GM10847 (cell line): ENCODE data around the gene UNC50.

Source experiments
- POLR2A ChIP-seq: IDR thresholded peaks from 2 replicates; pipeline ENCODE4 v1.6.1; 2011; ENCODE audit not compliant: insufficient read length; ENCODE audit errors: extremely low read depth

The UNC50 gene

GRCh38 chr2:98589489-98589888 lies 18.9 kb upstream of the UNC50 start:
- no peak for TF ChIP-seq POLR2A

- no peak for TF ChIP-seq POLR2A
Measured at GRCh38 chr2:98592565-98592964, 15.8 kb upstream of the UNC50 start.

DNA sequence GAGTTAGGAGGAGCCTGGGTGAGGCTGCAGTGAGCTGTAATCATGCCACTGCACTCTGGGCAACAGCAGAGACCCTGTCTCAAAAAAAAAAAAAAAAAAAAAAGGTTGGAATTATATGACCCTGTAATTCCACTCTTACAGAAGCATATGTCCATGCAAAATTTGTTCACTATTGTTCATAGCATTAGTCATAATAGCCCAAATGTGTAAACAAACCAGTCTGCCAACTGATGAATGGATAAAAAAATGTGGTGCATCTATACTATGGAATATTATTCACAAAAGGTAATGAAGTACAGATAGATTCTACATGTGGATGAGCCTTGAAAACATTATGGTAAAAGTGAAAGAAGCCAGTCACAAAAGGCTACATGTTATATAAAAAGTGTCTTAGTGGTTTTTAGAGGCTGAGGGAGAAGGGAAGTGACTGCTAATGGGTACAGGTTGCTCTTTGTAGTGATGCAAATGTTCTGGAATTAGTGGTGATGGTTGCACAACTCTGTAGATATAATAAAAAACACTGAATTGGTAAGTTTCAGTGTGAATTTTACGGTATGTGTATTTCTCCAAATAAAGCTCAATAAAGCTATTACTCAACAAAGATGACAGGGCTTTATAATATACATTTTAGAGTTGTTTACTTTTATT lies 9.5 kb upstream of the UNC50 start:
- TF ChIP-seq POLR2A: no peak

DNA sequence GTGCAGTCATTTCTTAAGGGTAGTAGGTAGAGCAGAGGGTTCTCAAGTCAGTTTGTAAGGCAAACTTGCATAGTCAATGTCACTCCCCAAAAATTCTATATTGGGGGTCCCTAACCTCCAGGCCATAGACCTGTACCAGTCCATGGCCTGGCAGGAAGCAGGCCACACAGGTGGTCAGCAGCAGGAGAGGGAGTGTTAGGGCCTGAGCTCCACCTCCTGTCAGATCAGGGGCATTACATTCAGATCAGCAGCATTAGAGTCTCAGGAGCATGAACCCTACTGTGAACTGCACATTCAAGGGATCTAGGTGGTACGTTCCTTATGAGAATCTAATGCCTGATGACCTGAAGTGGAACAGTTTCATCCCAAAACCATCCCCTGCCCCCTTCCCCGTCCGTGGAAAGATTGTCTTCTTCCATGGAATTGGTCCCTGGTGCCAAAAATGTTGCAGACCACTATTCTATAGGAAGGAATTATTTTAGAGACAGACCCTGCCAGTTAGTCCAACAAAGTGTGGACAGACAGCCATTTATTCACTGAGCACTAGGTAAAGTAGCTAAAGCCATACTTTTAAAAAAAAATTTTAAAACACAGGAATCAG lies 6.8 kb upstream of the UNC50 start:
- TF ChIP-seq POLR2A: no peak

DNA sequence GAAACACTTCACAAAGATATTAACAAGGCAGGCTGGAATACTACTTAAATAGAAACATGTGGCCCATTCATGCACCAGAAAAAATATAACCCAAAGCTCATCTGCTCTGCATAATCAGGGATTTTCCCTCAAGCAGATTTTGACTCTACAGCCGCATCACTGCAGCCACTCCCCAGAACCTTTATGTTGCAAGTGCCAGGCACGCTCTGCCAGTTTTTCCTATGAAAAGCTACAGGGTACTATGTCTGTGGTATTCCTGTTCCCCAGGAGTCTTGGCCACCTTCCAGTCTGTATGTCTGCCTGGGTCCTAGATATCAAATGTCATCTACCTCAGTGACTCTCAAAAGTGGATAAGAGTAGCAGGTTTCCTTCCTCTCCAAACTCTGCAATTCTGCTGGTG lies 3.8 kb upstream of the UNC50 start:
- TF ChIP-seq POLR2A: no peak

GRCh38 chr2:98605076-98605475 lies 3.3 kb upstream of the UNC50 start:
- TF ChIP-seq POLR2A: no peak

GRCh38 chr2:98606431-98606830 lies 2.0 kb upstream of the UNC50 start:
- TF ChIP-seq POLR2A: no peak

DNA sequence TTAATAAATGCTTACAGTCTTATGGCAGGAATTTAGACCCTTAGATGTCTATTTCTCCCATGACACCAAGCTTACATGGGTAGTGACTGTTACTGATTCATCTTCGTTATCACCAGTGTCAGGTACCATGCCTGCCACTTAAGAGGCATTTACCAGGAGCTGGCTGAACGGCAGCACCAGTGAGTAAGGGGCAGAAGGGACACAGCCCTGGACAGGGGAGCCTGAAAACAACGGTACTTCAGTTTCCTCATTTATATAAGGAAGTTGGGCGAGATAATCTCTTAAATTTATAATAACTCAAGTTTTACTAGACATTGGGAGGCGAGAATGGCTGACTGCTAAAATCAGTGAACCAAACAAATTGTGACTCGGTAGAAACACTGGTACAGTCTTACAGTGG lies 1.3 kb upstream of the UNC50 start:
- TF ChIP-seq POLR2A: no peak

- no peak for TF ChIP-seq POLR2A
Measured at GRCh38 chr2:98607741-98608115, 661 bp upstream of the UNC50 start.

- TF ChIP-seq POLR2A: no peak
Measured at GRCh38 chr2:98608962-98609604, 694 bp downstream of the UNC50 start.

- no peak for TF ChIP-seq POLR2A
Measured at GRCh38 chr2:98614024-98614739, 5.8 kb downstream of the UNC50 start.

GRCh38 chr2:98615481-98615880 lies 7.1 kb downstream of the UNC50 start:
- TF ChIP-seq POLR2A: no peak

- TF ChIP-seq POLR2A: no peak
Measured at GRCh38 chr2:98617149-98617548, 8.8 kb downstream of the UNC50 start.

- TF ChIP-seq POLR2A: no peak
Measured at GRCh38 chr2:98623657-98624056, 15.3 kb downstream of the UNC50 start.

DNA sequence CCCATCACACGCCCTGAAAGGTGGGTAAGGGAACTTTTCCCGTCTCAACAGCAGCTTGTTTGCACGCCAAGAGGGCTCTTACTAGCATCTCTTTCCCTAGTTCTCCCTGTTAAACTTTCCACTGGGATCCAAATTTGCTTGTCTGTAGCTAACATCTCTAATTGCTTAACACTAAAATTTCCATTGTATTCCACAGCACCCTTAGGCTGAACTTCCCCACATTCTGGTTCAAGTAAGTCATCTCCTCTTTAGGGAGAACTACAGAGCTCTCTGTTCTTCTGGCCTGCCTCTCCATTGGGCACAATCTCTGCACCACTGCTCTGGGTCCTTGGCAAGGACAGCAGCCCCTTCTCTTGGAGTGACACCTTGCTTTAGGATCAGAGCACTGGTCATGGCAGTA lies 24.0 kb downstream of the UNC50 start:
- no peak for TF ChIP-seq POLR2A
